Measurements from ENCODE around the gene MRPS27.

The MRPS27 gene

GRCh38 chr5:72286798-72287197, 33.2 kb downstream of the MRPS27 start:
- no peak for DNase-seq

GRCh38 chr5:72285424-72285821, 34.6 kb downstream of the MRPS27 start:
- no peak for DNase-seq

DNA sequence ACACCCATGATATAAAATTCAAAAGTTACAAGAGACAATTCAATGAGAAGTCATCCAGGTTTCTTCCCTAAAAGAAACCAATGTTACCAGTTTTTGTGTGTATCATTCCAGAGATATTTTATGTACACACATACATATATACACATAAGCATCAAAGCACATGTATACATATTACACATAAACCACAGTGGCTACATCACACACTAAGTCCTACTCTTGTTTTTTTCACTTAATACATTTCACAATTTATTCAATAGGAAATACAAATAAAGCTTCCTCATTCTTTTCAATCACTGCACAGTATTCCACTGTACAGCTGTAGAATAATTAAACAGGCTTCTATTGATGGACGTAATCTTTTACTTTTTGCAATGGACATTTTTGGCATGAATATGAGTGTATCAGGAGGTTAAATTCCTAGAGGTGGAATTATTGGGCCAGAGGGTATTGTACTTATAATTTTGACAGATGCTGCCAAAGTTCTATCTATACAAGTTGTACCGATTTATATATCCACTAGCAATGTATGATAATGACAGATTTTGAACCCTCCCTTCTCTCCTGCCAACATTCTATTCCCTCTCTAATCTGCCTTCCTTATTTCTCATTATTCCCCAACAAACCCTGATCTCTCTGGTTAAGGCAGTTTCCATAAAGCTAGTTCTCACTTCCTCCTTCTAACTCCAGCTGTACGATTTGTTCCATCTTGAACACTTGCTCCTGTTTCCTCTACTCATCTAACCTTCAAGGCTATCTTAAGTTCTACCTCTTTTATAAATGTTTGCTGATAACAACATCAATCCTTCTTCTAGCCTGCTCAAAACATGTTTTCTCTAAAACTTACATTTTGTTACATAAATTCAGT, 35.2 kb downstream of the MRPS27 start:
- no peak for DNase-seq

DNA sequence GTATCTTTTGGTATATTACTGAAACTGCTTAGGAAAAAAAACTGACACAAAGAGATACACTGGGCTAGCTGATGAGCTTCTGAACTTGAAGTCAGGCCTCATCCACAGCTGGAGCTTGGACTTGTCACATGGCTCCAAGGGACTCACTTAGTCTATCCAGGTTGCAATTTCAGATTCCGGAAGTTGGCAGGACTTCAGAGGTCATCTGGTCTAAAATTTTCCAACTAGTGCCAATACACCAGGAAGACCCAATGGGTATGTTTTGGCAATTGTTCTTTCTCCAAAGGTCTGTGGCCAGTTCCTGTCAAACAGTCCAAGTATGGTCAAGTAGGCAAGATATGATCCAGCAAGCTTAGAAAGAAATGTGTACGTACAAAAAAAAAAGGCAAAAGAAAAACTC, 36.7 kb downstream of the MRPS27 start:
- DNase-seq: no peak

GRCh38 chr5:72282878-72283277, 37.2 kb downstream of the MRPS27 start:
- DNase-seq: no peak

- no peak for DNase-seq
Measured at GRCh38 chr5:72281764-72282499, 38.1 kb downstream of the MRPS27 start.

GRCh38 chr5:72281430-72281763, 38.6 kb downstream of the MRPS27 start:
- DNase-seq: no peak

- DNase-seq: no peak
Measured at GRCh38 chr5:72280581-72281069, 39.4 kb downstream of the MRPS27 start.

DNA sequence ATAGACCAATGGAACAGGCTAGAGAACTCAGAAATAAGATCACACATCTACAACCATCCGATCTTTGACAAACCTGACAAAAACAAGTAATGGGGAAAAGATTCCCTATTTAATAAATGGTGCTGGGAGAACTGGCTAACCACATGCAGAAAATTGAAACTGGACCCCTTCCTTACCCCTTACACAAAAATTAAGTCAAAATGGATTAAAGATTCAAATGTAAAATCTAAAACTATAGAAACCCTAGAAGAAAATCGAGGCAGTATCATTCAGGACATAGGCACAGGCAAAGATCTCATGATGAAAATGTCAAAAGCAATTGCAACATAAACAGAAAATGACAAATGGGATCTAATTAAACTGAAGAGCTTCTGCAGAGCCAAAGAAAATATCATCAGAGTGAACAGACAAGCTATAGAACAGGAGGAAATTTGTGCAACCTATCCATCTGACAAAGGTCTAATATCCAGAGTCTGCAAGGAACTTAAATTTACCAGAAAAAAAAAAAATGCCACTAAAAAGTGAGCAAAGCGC, 43.8 kb downstream of the MRPS27 start:
- DNase-seq: no peak

GRCh38 chr5:72273547-72273946, 46.5 kb downstream of the MRPS27 start:
- no peak for DNase-seq

DNA sequence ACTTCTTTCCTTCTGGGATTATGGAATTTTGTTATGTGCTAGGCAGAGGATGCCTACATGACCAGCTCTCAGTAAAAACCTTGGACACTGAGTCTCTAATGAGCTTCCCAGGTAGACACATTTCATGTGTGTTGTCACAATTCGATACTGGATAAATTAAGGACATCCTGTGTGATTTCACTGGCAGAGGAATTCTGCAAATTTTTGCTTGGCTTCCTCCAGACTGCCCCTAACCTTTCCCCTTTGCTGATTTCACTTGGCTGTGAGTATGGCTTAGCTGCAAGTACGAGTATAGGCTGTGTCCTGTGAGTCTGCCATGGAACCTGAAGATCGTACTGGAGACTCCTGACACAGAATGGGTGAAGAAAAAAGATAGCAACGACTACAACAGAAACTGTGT, 47.6 kb downstream of the MRPS27 start:
- DNase-seq: no peak

DNA sequence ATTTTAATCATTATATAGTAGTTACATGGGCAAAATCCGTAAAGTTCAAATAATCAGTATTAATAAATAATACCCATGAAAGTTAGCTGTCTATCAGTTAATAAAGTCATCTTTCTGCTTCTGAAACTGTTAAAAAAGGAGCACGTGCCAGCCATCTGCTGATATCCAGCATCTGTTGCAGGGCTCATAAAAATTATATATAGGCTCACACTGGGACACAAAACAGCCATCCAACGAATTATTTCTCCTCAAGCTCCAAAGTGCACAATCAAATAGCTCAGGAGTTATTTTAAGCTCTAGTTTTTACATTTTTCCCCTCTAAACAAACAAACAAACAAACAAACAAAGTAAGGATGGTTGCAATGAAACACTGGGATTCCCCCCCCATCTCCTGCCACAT, 48.3 kb downstream of the MRPS27 start:
- no peak for DNase-seq

DNA sequence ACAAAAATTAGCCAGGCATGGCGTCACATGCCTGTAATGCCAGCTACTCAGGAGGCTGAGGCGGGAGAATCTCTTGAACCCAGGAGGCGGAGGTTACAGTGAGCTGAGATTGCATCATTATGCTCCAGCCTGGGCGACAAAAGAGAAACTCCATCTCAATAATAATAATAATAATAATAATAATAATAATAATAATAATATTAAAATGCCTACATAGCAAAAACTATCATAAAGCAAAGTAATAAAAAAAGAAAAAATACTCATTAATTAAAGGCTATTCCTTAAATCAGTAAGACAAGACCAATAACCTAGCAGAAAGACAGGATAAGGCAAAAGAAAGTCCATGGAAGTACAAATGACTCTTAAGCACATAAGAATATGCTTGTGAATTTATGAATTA, 50.0 kb downstream of the MRPS27 start:
- no peak for DNase-seq

GRCh38 chr5:72269411-72269780, 50.6 kb downstream of the MRPS27 start:
- no peak for DNase-seq

DNA sequence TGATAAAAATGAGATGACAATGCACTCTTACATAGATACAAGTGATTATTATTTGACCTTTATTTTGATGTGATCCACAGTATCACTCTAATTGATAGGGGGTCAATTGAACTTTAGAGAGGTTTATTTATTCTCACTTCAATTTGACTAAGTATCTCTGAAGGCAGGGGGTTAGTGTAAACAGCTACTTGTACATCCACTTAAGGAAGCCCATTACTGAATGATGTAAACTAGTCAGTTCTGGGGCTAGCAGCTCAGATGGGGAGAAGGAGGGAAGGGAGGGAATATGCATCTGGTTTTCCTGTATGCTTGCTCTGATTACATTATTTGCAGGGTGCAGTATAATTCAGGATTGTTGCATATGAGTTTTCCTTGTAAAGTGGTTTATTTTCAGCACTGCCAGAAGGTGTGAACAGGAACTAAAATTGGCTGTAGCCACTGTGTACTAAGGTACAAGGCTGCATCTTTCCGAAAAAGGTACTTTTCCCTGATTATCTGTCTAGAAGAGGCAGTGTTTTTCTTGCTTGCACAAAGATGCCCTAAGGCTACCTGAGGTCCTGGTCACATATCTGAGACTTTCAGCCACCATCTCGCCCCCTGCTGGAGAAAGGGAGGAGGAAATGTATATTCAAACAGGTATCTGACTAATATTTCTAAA, 51.2 kb downstream of the MRPS27 start:
- peak; percentile 60 for DNase-seq

DNA sequence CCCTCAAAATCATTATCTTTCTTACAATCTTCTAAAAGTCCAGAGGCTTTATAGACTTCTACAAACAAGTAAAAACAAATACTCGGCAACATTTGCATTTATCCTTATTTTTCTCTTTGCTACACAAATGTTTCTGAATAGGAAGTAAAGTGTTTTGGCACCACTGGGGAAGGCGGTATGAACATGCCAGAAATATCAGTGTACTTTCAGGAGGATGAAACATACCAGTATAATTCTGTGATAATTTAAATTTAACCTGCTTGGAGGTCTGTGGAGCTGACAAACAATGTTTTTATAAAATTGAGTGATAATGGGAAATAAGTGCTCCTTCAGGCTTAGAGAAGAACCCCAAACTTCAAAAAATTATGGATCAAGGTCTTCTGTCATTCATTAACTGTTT, 51.8 kb downstream of the MRPS27 start:
- DNase-seq: no peak

- no peak for DNase-seq
Measured at GRCh38 chr5:72267685-72268084, 52.4 kb downstream of the MRPS27 start.

- DNase-seq: no peak
Measured at GRCh38 chr5:72266862-72267261, 53.2 kb downstream of the MRPS27 start.

GRCh38 chr5:72265032-72265877, 54.8 kb downstream of the MRPS27 start:
- no peak for DNase-seq

GRCh38 chr5:72256536-72256935, 63.5 kb downstream of the MRPS27 start:
- DNase-seq: no peak

DNA sequence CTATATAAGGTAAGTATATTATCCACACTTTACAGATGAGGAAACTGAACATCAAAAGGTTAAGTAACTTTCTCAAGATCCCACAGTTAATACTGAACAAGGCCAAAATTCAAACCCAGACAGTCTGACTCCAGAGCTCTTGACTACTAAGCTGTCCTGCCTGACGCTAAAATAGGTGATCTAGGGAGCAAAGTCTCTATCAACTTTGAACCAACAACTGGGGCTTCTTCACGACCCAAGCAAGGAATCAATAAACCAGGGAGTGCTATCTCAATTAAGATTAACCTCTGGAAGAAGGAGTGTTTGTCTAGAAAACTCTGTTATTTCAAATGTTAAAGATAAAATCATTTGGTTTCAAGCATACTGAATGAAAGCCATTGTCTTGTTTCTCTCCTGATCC, 64.4 kb downstream of the MRPS27 start:
- no peak for DNase-seq

DNA sequence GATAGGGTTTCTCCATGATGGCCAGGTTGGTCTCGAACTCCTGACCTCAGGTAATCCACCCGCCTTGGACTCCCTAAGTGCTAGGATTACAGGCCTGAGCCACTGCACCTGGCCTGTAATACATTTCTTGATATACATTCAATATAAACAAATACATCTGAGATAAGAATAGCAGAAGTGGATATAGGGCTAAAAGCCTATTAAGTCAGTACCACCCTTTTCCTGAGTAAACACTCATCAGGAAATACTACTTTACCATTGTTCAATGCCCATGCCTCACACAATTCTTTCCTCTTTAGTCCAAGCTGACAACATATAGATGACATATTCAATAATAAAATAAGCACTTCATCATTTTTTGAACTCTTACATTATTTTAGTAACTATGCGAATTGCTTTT, 64.8 kb downstream of the MRPS27 start:
- DNase-seq: no peak
